Measurements from ENCODE around the gene PRR5.
"Not testable (repeated sequence)": the region's sequence is repeated elsewhere in the genome, so short reads cannot be mapped to it uniquely, and the experiment has no call there.

The PRR5 gene

DNA sequence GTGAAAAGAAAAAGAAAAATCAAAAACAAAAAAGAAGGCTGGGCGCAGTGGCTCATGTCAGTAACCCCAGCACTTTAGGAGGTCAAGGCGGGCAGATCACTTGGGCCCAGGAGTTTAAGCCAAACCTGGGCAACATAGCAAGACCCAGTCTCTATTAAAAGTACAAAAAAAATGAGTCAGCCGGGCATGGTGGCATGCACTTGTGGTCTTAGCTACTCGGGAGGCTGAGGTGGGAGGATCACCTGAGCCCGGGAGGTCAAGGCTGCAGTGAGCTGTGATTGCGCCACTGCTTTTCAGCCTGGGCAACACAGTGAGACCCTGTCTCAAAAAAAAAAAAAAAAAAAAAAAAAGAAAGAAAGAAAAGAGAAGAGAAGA is 26.0 kb upstream of the PRR5 start:
- DNase-seq, result not testable (repeated sequence)

DNA sequence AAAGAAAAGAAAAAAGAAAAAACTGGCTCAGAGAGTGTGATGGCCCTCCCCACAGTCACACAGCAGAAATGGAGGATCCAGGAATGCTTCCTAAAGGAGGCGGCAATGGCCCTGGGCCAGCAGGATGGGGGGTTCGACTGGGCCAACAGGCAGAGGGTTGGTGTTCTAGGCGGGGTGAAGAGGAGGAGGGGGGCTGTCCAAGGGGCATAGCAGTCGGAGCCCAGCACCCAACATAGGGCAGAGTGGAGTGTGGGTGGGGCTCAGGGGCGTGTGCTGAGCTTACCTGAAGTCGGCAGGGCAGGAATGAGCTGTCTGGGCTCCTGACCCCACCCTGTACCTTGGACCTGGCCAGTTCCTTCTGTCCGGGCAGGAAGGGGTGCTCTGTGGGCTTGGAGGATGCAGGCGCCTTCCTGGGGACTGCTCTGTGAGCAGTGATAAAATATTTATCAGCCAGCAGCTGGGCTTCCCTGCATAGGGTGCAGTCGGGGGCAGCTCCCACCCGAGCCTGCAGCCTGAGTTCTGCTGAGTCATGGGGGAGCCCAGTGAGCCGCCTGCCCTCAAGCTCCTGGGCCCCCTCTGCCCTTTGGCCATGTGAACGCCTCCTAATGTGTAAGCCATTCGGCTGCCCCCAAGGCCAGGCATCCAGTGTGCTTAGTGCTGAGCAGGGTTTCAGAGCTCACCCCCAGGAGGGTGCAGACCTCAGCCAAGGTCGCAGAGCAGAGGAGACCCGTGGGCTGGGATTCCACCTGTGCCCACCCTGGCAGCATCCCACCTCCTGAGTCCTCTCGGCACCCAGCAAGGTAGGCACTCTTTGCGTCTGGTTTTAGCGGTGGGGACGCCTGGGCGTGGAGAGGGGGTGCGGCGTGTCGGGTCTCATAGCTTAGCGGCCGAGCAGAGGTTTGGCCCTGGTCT is 25.3 kb upstream of the PRR5 start:
- DNase-seq, result no peak

DNA sequence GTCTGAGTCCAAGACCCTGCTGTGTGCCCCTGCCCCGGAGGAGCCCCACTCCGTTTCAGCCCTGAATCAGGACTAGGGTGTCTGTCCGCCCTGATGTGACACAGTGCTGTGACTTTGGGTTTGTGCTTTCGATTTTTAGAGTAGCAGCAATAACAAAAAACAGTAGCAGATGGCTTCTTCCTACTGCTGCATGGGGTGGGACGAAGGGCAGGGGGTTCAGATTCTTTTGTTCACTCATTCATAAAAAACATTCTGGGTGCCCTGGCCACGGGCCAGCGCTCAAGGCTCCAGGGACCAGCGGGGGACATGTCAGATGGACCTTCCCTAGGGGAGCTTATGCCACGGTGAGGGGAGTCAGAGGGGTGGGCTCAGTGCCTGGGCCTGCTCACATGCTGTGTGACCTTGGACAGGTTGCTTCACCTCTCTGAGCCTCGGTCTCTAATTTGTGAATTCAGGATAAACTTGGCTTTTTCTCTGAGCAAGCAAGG is 24.6 kb upstream of the PRR5 start:
- DNase-seq, result no peak

DNA sequence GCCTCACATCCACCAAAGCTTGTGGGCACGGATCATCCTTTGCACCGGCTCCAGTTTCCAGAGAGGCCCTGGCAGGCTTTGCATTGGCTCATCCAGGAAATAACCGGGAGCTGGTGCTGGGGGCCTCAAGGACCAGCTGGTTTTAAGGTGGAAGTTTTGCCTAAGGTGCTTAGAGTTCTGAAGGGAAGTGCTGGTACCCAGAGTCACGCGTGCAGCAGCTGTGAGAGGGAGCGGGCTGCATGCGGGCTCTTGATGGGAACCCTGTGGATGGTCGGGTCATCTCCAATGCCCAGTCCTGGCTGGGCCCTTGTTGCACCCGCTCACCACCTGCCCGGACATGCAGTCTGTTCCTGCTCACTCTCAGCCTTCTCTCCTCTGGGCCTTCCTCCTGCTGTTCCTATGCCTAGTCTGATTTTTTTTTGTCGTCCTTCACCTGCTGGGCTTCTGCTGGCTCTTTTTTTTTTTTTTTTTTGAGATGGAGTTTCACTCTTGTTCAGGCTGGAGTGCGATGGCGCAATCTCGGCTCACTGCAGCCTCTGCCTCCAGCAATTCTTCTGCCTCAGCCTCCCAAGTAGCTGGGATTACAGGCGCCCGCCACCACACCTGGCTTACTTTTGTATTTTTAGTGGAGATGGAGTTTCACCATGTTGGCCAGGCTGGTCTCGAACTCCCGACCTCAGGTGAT is 24.0 kb upstream of the PRR5 start:
- DNase-seq, result no peak

DNA sequence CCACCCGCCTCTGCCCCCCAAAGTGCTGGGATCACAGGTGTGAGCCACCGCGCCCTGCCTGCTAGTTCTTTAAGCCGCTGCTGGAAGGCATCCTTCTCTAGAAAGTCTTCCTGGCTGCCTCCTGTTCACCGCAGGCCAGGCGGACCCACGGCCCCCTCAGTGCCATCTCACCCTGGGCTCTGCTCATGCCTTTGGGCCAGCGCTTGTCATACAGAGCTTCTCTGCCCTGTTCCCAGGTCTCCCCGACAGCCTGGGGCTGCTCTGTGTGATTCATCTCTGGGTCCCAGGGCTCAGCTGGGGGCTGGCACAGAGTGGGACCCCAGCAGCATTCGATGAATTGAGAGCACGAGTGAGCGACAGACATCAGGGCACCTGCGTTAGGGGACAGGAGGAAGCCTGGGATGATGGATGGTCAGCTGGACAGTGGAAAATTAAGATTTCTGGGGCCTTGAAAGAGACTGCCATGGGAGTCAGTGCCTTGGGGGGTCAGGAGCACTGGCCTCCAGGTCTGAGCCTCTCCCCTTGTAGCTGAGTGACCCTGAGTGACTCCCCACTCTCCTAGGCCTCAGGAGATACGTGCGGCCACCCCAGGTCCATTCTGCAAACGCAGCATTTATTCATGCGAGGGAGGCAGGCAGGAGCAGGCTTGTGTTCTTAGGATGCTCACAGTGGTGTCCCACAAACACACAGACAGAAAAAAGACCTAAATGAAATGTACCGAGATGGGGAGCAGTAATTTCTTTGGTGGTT is 23.3 kb upstream of the PRR5 start:
- no peak for DNase-seq

GRCh38 chr22:44679306-44679647 is 22.7 kb upstream of the PRR5 start:
- not testable (repeated sequence) for DNase-seq

DNA sequence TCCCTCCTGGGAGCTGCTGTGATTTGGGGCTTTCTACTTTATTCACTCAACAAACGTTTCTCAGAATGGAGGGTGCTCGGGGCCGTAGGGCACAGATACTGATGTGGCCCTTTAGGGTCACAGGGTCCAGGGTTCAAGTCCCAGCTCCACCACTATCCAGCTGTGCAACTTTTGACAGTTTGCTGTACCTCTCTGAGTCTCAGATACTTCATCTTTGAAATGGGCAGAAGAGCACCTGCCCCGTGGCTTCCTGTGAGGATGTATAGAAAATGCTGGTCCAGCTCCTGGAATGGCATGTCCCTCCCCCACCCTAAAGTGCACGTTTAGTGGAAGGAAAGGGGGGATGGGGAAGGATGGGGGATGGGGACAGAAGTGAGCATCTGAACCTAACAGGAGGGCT is 21.9 kb upstream of the PRR5 start:
- DNase-seq, result no peak

GRCh38 chr22:44680481-44680894 is 21.5 kb upstream of the PRR5 start:
- DNase-seq, result peak; percentile 41

- DNase-seq, result peak; percentile 59
Observed at GRCh38 chr22:44682556-44683168, 19.3 kb upstream of the PRR5 start.

DNA sequence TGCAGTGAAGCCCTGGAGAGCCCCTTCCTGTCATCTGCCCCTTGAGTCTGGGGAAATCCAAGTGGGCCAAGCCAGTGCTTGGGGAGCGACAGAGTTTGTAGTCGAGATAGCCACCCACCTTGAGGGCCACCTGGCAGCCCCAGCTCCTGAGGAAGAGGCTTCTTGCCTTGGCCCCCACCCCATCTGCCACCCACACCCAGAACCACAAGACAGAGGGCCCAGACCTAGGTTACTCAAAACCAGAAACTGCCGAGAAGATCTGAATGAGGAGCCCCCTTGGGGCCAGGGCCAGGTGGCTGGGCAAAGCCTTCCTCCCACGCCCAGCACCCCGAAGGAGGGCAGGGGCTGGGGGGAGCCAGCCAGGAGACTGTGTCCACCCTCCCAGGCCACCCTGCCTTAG is 18.8 kb upstream of the PRR5 start:
- no peak for DNase-seq

GRCh38 chr22:44683881-44684280 is 18.1 kb upstream of the PRR5 start:
- no peak for DNase-seq

DNA sequence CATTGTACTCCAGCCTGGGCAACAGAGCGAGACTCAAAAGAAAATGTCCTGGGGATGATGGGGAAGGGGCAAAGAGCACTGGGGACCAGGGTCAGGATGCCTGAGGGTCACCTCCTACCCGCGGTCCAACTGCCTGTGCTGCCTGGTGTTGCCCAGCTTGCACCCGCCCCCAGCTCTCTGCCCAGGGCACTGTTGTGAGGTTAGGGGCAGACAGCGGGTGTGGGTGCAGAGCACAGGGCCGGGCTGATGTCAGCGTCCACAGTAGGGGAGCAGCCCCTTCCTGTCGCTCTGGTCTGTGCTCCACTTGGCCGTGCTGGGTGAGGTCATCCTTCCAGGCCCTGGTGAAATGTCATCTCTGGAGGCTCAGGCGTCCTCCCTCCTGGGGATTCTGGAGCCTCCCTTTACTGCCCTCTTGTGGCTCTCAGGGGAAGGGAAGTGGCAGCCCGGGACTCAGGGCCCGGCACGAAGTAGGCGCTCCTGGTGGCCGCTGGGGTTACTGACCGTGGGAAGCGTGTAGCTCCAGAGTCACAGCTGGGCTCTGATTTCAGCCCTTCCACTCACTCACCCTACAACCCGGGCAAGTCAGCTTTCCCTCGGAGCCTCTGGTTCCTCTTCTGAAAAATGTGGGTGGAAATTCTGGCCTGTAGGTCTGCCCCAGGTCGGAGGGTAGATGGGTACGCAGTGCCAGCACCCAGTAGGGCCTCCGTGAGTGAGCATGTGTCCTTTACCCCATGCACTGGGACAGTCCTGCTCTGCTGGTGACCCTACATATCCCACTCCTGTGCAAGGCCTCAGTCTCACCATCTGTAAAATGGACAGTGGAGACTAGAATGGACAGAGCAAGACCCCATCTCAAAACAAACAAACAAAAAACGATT is 17.3 kb upstream of the PRR5 start:
- DNase-seq, result peak; percentile 91

DNA sequence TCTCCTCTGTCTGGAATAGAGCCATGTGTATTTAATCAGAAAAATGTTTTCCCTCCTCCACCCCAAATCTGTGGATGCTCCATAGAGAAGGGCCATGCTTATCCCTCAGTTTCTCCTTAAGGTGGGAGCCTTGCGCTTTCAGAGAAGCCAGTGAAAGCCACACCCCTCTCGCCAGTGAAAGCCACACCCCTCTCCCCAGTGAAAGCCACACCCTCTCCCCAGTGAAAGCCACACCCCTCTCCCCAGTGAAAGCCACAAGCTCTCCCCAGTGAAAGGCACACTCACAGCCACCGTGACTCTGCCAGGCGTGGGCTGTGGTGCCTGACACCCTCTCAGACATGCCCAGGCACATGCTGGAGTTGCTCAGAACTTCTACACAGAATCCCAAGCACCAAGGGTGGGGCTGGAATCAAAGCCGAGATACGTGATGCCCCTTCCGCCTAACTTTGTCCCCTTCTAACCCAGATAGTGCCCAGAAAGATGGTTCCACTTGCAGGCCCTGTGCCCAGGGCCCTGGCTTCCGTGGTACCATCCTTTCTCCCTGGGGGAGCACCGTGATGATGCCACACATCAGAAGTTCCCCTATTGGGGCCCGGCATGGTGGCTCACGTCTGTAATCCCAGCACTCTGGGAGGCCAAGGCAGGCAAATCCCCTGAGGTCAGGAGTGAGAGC is 16.5 kb upstream of the PRR5 start:
- peak; percentile 75 for DNase-seq

DNA sequence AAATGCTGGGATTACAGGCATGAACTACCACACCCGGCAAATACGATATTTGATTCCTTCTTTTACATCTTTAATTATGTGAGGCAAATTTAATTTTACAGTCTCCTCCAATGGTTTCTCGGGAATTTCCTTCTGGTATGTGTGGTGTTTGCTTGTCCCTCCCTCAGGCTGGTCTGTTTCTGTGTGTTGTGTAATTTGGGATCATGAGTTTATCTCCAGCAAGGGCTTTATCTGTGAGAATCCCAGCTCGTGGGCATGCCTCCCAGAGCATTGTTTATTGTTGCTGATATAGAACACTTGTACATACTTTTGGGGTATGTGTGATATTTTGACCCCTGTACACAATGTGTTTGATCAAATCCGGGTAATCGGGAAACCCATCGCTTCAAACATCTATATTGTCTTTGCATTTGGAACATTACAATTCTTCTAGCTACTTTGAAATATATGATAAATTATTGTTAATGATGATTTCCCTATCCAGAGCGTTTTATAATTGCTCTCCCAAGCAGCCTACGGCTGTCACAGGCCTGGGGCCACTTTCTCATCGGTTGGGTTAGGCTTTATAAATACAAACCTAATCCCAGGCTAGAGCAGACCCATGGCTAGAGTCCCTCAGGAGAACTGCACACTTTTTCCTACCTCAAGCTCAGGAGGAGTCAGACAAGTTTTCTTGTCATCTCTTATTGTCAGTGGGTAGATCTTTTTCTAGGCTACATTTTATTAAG is 15.0 kb upstream of the PRR5 start:
- DNase-seq, result no peak

GRCh38 chr22:44689173-44689572 is 12.8 kb upstream of the PRR5 start:
- no peak for DNase-seq

DNA sequence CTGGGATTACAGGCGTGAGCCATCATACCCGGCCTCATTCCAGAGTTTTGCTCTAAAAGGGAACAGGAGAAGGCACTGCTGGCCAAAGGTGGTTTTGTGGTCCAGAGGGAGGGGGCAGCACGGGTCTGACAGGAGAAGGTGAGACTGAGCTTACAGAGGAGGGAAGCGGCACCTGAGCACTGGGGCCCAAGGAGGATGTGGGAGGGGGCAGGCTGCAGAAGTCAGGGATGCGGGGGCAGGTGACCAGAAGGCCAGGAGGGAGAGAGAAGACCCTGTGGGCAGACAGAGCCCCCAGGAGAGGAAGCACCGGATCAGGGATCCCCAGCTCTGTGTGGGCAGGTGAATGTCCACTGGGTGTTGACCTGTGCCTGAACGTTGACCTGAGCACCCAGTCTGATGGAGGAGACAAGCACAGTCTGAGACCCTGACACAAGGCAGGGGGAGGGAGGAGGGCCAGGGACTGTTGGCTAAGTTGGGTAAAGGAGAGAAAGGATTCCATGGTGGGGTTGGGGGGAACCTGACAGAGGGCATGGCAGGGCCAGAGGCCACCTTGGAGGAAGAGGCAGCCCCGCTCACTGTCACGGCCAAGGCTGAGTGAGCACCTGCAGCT is 12.0 kb upstream of the PRR5 start:
- DNase-seq, result no peak

DNA sequence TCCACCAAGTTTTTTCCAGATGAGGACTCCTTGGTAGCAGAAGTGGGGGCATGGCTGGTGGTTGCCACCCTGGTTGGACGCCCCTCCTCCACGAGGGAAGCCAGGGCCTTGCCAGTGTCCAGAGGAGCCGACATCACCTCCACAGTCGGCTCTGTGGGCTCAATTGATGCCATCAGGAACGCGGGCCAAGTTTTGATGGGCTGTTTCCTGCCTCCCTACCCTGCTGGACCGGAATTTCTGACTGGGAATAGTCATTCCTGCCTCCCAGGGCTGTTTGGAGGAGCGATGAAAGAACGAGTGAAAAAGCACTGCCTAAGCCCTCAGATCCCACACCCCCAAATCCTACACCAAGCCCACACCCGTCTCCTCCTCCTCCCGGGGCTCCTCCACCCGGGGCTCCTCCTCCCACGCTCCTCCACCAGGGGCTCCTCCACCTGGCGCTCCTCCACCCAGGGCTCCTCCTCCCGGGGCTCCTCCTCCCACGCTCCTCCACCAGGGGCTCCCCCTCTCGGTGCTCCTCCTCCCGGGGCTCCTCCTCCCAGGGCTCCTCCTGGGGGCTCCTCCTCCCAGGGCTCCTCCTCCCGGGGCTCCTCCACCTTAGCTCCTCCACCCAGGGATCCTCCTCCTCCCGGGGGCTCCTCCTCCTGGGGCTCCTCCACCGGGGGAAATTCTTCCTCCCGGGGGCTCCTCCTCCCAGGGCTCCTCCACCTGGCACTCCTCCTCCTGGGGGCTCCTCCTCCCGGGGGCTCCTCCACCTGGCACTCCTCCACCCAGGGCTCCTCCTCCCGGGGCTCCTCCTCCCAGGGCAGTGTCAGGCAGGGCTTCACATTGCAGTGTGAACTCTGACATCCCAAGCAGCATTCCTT is 10.0 kb upstream of the PRR5 start:
- peak; percentile 18 for DNase-seq

DNA sequence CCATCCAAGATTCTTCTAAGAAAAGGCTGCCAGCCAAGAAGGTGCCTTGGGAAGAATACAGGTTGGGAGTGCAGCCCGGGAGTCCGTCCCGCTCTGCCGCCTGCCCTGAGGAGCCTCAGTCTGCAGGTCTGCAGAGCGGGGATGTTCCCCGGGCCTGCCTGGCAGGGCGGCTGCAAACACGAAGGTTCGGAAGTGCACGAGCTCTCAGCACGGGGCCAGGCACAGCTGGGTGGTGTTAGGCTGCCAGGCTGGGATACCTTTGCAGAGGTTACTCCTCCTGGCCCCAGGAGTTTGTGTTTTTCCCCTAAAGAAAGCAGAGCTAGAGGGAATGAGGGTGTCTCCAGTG is 9.4 kb upstream of the PRR5 start:
- DNase-seq, result no peak

- DNase-seq, result no peak
Observed at GRCh38 chr22:44693145-44693544, 8.9 kb upstream of the PRR5 start.

Data from NCI-H69 (cell line).